Colonic mucosa (tissue), 4 donors: Measurements from ENCODE around the gene PRKG2. TPM values are rescaled to one million over a fixed set of nuclear protein-coding genes. Genes with fewer than 3 reads are reported as not detected.
A peak's percentile ranks its signal among the peaks of the same experiment; 100 is the strongest.

Source experiments
- DNase-seq: peaks from one replicate; pipeline ENCODE4 v3.0.0-alpha.2; 2020
- H3K27ac ChIP-seq: fragments of 200-600 bp; one replicate; pipeline ENCODE4 v1.8.0; 2021
- H3K27me3 ChIP-seq: fragments of 200-600 bp; one replicate; pipeline ENCODE4 v1.8.0; 2021
- H3K36me3 ChIP-seq: fragments of 200-600 bp; one replicate; pipeline ENCODE4 v1.8.0; 2021
- H3K4me1 ChIP-seq: fragments of 200-600 bp; one replicate; pipeline ENCODE4 v1.8.0; 2021; ENCODE audit warnings: mild to moderate bottlenecking
- H3K4me3 ChIP-seq: fragments of 200-600 bp; one replicate; pipeline ENCODE4 v1.8.0; 2021
- H3K9ac ChIP-seq, 2 donors: one replicate each; pipeline ENCODE4 v1.7.0; 2013; ENCODE audit warnings: control low read depth in 2 of 2, low read depth in 2 of 2, low read length in 2 of 2
- H3K9me3 ChIP-seq: fragments of 200-600 bp; one replicate; pipeline ENCODE4 v1.8.0; 2021
- intact Hi-C: fragments of 100-400 bp; cut with DNase I; formaldehyde crosslinking; loops from one replicate; pipeline ENCODE4 v1.14.1; 2022
- total RNA-seq, 2 donors: library from RNA; stranded (reverse); fragmentation: NEBNext Ultra II Directional in 1 of 2; extraction: Animal tissue kit (Norgen Biotek cat#: 25700) in 1 of 2; gene quantifications; one replicate each; pipeline ENCODE4 v1.2.1, GENCODE V29; 2021
- TF ChIP-seq, protein P1 (sequence below): fragments of 200-600 bp; IDR thresholded peaks from one replicate; pipeline ENCODE4 v1.8.0; 2022; ENCODE audit warnings: antibody characterized with exemption, mild to moderate bottlenecking
- donor health status: healthy.
- donor health status: DM: no; HTN: no; CAD: no.
- donor health status: DM: no; HTN: no; CAD: no.

The PRKG2 gene, protein sequence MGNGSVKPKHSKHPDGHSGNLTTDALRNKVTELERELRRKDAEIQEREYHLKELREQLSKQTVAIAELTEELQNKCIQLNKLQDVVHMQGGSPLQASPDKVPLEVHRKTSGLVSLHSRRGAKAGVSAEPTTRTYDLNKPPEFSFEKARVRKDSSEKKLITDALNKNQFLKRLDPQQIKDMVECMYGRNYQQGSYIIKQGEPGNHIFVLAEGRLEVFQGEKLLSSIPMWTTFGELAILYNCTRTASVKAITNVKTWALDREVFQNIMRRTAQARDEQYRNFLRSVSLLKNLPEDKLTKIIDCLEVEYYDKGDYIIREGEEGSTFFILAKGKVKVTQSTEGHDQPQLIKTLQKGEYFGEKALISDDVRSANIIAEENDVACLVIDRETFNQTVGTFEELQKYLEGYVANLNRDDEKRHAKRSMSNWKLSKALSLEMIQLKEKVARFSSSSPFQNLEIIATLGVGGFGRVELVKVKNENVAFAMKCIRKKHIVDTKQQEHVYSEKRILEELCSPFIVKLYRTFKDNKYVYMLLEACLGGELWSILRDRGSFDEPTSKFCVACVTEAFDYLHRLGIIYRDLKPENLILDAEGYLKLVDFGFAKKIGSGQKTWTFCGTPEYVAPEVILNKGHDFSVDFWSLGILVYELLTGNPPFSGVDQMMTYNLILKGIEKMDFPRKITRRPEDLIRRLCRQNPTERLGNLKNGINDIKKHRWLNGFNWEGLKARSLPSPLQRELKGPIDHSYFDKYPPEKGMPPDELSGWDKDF
- total RNA-seq: 1 to 10 TPM; 1.8 to 2.3 TPM

DNA sequence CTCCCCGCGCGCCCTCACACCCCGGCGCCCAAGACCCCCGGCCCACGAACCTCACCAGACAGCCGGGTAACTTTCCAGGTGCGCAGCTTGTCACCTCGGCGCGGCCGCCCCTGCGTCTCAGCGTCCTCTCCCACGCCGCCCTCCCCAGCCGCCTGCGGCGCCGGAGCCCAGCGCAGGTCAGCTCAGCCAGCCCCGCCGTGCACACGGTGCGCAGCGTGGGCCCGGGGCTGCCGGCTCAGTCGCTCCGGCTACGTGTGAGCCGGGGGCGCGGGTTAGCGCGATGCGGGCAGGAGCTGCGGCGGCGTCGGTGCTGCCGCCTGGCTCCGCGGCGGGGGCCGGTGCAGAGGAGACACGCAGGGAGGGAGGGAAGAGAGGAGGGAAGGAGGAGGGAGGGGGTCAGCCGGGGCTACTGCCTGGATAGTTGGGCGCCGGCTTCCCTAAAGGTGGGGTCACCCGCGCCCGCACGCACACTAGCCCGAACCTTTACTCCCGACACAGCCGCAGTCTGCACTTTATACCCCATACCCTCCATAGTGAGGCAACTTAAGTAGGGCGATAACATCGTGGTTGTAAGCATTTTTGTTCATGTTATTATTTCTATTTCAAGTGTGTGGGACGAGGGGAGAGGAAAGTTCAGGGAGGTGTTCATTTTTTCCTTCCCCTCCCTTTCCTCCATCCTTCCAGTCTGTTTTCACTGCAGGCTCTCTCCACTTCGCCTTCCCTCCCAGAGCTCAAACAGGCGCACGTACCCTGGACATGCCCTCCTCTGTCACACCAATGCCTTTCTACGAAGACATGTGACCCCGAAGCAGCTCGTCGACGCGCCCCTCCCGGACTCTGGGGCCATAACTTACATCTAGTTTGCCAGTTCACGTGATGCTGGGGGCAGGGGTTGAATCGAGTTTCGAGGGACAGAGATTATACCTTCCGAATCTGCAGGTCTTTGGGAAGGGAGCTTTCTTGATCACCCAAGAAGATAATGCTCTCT, at the start of gene PRKG2:
PRKG2 (minus strand) TSS at position 342 of the 988 bp plus-strand sequence. CDS start 10,175 bp downstream, outside the sequence.
- intact Hi-C loops: no loop called here
- peak; percentile 20 for DNase-seq
- Histone ChIP-seq H3K4me1 (no peaks in the 10 kb centered on the region), H3K4me3 (peak within 1 kb of the TSS; percentile 34), H3K9me3 (no peaks in the 10 kb centered on the region), H3K27me3 (peaks cover 27% of the 10 kb centered on the region), H3K36me3 (no peaks in the 10 kb centered on the region), H3K27ac (no peak within 1 kb of the TSS), H3K9ac (no peak within 1 kb of the TSS)
- TF ChIP-seq, protein P1, sequence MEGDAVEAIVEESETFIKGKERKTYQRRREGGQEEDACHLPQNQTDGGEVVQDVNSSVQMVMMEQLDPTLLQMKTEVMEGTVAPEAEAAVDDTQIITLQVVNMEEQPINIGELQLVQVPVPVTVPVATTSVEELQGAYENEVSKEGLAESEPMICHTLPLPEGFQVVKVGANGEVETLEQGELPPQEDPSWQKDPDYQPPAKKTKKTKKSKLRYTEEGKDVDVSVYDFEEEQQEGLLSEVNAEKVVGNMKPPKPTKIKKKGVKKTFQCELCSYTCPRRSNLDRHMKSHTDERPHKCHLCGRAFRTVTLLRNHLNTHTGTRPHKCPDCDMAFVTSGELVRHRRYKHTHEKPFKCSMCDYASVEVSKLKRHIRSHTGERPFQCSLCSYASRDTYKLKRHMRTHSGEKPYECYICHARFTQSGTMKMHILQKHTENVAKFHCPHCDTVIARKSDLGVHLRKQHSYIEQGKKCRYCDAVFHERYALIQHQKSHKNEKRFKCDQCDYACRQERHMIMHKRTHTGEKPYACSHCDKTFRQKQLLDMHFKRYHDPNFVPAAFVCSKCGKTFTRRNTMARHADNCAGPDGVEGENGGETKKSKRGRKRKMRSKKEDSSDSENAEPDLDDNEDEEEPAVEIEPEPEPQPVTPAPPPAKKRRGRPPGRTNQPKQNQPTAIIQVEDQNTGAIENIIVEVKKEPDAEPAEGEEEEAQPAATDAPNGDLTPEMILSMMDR: no peak

DNA sequence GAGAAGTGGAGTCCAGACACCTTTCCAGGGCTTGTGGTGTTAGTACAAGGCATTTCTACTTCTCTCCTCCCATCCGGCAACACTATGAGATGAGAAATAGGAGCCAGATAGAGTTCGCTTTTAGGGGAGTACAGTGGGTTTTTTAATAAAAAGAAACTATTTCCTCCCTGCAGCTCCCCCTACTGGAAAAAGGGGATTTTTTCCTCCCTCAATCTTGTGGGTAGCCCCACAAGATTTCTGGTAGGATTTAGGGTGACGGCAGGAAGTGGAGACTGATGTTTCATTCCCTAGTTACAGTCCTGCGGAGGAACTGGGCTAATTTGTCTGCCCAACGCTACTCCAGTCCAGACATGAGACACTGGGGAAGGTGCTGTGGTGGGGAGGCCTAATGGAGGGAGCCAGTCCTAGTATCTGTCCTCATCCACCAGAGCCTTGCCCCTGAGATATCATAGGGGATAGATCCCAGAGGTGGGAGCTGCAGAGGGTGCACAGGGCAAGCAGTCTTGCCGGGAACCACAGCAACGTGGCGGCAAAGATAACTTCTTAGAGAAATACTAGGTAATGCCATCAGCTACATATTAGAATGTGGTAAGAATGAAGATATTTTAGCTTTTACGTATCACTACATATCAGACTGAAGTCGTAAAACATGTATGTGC, 45.5 kb upstream of the PRKG2 start:
- intact Hi-C loops: loop anchor here (10.0 kb wide), 2 partner anchors 94 to 186 kb away; no protein-coding TSS in a partner anchor
- TF ChIP-seq, protein P1: no peak

DNA sequence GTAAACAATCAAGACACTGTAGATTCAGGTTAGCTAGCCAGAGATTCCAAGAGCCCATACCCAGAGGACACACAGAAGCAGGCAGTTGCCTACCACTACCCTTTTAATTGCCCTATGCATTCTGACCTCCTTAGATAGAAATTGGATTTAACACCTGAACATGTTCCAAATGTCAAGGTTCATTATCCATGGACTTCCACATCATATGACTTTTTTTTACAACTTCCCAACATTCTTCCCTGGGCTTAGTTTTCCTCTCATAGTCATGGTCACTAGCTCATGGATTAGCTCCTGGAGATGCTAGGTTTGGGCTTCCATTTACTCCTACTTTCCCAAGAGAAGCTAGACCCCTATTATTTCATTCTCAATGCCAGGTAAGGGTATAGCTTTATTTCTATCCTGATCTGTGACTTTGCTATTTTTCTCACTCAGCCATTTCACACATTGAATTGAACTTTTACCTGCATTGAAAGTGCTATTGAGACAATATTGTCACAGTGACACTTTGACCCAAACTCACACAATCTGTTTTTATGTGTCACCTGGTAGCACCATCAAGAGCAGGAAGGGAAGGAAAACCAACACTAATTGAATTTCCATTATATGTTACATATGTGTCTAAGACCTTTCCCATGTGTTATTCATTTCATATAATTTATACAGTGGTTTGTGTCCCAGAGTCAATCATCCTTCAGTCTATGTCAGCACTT, 44.0 kb upstream of the PRKG2 start:
- H3K9me3 ChIP-seq: no peaks in the 10 kb centered on the region
- intact Hi-C loops: no loop called here
- H3K27me3 ChIP-seq: no peaks in the 10 kb centered on the region
- no peak overlapping the region for H3K9ac ChIP-seq
- H3K4me3 ChIP-seq: no peak overlapping the region
- H3K4me1 ChIP-seq: no peaks in the 10 kb centered on the region
- TF ChIP-seq, protein P1: no peak
- no peak overlapping the region for H3K27ac ChIP-seq
- DNase-seq: no peak
- no peaks in the 10 kb centered on the region for H3K36me3 ChIP-seq

More for the DNA sequence above, 45.5 kb upstream of the PRKG2 start:
- H3K9ac ChIP-seq: no peak overlapping the region
- H3K9me3 ChIP-seq: no peaks in the 10 kb centered on the region
- H3K27me3 ChIP-seq: no peaks in the 10 kb centered on the region
- no peaks in the 10 kb centered on the region for H3K36me3 ChIP-seq
- H3K4me3 ChIP-seq: no peak overlapping the region
- no peak for DNase-seq
- H3K27ac ChIP-seq: no peak overlapping the region
- H3K4me1 ChIP-seq: no peaks in the 10 kb centered on the region

DNA sequence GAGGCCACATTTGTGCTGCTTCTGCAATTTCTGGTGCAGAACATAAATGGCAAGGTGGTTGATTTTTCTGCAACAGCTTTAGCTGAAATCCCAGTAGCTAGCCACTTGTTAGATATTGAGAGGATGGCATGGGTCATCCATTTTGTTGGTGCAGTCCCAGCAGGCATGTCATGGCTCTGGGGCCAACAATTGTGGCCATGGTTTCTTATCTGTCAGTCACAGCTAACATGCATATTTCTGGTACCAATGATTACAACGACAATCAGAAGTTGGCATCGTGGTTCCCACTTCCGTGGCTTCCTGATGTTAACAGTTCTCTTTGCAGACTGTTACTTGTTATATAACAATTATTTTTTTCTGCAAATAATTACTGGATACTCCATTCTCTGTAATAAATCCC, 42.8 kb upstream of the PRKG2 start:
- H3K36me3 ChIP-seq: no peaks in the 10 kb centered on the region
- H3K9me3 ChIP-seq: no peaks in the 10 kb centered on the region
- TF ChIP-seq, protein P1: no peak
- intact Hi-C loops: no loop called here
- H3K27me3 ChIP-seq: no peaks in the 10 kb centered on the region
- no peak overlapping the region for H3K9ac ChIP-seq
- no peaks in the 10 kb centered on the region for H3K4me1 ChIP-seq
- H3K4me3 ChIP-seq: no peak overlapping the region
- H3K27ac ChIP-seq: no peak overlapping the region
- DNase-seq: no peak
